ENCODE measurements around the gene CLCNKA.
"Not testable (repeated sequence)": the region's sequence is repeated elsewhere in the genome, so short reads cannot be mapped to it uniquely, and the experiment has no call there.

DNA sequence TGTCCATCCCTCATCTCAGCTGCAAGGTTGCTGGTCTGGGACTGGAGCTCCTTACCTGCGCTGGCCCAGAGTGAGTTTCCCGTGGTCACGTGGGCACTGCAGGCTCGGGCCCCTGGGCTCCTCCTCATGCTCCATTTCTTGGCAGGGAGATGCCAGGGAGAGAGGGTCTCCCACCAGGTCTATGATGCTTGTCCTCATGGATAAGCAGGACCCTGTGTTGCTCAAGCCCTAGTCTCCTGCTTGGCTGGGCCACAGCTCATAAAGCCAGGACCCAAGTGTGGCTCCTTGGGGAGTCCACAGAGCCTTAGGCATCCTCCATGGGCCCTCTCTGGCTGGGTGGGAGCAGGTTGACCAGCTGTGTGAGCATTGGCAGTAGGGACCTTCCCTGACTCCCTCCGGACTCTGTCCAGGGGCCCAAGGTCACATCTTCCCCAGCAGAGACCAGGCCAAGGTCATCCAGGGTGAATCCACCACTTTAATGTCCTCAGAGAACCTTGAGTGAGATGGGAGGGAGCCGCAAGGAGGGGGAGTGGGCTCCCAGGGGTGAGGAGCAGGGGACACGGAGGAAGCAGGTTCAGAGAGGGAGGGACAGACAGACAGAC, 35.6 kb downstream of the CLCNKA start:
- TF ChIP-seq, protein P1, sequence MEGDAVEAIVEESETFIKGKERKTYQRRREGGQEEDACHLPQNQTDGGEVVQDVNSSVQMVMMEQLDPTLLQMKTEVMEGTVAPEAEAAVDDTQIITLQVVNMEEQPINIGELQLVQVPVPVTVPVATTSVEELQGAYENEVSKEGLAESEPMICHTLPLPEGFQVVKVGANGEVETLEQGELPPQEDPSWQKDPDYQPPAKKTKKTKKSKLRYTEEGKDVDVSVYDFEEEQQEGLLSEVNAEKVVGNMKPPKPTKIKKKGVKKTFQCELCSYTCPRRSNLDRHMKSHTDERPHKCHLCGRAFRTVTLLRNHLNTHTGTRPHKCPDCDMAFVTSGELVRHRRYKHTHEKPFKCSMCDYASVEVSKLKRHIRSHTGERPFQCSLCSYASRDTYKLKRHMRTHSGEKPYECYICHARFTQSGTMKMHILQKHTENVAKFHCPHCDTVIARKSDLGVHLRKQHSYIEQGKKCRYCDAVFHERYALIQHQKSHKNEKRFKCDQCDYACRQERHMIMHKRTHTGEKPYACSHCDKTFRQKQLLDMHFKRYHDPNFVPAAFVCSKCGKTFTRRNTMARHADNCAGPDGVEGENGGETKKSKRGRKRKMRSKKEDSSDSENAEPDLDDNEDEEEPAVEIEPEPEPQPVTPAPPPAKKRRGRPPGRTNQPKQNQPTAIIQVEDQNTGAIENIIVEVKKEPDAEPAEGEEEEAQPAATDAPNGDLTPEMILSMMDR (IDR thresholded peaks at IDR 0.05; ENCODE audit: low read depth, low read length): not testable (repeated sequence)
- not testable (repeated sequence) for TF ChIP-seq POLR2A (IDR thresholded peaks at IDR 0.05; ENCODE audit: extremely low read depth, insufficient read length)
- TF ChIP-seq, protein P2, sequence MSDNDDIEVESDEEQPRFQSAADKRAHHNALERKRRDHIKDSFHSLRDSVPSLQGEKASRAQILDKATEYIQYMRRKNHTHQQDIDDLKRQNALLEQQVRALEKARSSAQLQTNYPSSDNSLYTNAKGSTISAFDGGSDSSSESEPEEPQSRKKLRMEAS (IDR thresholded peaks at IDR 0.05; ENCODE audit: low read depth, low read length): not testable (repeated sequence)

All from NB4 (cell line).